GM21825 (cell line): ENCODE results near the gene ACYP2.
"Not testable (repeated sequence)": the region's sequence is repeated elsewhere in the genome, so short reads cannot be mapped to it uniquely, and the experiment has no call there.

ENCODE experiments used
- ATAC-seq: cut with Tn5 transposase; IDR thresholded peaks from one replicate; pipeline ENCODE4 v1.9.1; 2021; ENCODE audit warnings: mild to moderate bottlenecking, moderate library complexity; ENCODE audit not compliant: unreplicated experiment

ACYP2 gene

DNA sequence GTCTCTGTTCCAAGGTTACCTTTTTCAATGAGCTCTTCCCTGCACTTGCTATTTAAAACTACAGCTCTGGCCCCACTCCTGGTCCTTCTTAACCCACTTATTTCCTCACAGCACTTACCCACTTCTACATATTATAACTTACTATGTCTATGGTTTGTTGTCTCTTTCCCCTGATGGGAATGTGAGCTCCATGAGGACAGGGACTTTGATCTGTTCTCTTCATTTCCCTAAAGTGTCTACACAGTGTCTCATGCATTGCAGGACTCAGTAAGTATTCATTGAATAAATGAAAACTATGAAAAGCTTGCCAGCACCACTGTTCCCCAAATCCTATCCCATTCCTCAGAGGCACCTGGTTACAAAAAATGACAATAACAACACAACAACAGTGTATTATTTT lies 18.3 kb upstream of the ACYP2 start:
- no peak for ATAC-seq

DNA sequence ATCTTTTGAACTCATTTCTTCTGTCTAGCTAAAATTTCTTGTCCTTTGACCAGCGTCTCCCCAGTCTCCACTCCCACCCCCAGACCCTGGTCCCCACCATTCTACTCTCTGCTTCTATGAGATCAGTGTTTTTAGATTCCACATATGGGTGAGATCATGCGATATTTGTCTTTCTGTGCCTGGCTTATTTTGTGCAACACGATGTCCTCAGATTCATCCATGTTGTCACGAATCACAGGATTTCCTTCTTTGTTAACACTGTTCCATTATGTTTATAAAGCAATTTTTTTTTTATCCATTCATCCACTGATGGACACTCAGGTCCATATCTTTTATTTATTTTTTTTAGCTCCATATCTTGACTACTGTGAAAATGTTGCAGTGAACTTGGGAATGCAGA lies 16.0 kb upstream of the ACYP2 start:
- no peak for ATAC-seq

DNA sequence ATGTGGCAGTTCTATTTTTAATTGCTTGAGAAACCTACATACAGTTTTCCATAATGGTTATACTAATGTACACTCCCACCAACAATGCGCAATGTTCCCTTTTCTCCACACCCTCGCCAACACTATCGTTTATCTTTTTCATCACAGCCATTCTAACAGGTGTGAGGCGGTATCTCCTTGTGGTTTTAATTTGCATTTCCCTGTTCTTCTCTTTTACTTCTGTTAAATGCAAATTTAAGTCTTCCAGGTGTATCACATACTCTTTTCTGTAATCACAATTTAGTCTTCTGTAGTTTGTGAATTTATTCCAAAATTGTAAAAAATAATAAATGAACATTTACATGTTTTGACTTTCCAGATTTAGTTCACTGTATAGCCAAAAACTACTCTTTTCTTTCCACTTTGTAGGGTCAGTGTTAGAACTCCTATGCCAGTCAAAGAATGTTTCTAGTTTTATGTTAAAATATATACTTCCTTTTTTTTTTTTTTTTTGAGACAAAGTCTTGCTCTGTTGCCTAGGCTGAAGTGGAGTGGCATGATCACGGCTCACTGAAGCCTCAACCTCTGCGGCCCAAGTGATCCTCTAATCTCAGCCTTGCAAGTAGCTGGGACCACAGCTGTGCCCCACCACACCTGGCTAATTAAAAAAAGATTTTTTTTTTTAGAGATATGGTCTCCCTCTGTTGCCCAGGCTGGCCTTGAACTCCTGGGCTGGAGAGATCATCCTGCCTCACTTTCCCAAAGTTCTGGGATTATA lies 15.4 kb upstream of the ACYP2 start:
- ATAC-seq: peak; percentile 69

DNA sequence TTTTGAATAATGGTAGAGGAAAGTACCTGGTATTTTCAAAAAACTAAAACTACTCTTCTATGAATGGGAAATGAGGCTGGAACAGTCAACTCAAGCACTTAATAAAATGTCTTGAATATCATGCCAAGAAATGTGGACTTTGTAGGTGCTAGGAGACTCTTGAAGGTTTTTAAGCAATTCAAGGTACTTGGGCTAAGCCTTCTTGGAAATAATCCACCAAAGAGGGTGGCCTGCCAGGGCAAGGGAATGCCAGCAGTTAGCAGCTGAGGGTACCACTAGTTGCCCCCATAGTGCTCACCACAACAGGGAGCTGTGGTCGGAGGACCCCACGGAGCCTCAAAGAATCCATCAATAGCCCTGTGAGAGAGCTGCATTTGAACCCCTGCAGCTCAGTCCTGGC lies 14.6 kb upstream of the ACYP2 start:
- ATAC-seq: no peak

DNA sequence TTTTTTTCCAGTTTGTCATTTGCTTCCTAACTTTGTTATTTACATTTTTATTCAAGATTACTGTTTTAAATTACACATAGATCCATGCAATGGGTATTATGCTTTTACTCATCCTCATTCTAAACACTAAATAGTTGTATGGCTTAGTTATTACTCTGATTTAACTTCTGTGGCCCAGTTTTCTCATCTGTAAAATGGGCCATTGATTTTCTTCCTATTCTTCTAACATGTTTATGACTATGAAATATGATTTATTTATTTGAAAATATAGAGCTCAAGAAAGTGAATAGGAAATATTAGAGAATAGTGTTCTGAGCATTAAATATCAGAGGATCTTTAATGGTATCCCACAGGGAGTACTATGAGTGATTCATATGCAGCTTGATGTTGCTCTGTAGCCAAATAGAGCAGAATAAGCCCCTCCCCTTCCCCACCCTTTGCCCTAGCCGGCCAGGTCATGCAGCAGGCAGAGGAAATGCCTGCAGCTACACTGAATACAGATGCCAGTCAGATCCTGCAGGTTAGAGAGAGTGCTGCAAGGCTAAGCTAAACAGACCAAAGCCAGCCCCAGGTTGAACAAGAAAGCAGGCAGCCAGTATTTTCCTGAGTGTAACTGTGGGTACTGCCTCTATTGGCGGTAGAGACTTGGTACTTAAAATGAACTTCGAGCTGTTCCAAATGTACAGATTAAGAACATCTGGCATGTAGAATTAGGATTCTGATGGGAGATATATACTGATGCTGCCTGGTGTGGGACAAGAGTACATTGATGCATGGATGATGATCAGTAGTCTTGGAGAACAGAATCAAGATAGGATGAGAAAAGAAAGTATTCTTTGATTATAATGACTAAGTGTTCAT lies 11.7 kb upstream of the ACYP2 start:
- ATAC-seq: peak; percentile 78

DNA sequence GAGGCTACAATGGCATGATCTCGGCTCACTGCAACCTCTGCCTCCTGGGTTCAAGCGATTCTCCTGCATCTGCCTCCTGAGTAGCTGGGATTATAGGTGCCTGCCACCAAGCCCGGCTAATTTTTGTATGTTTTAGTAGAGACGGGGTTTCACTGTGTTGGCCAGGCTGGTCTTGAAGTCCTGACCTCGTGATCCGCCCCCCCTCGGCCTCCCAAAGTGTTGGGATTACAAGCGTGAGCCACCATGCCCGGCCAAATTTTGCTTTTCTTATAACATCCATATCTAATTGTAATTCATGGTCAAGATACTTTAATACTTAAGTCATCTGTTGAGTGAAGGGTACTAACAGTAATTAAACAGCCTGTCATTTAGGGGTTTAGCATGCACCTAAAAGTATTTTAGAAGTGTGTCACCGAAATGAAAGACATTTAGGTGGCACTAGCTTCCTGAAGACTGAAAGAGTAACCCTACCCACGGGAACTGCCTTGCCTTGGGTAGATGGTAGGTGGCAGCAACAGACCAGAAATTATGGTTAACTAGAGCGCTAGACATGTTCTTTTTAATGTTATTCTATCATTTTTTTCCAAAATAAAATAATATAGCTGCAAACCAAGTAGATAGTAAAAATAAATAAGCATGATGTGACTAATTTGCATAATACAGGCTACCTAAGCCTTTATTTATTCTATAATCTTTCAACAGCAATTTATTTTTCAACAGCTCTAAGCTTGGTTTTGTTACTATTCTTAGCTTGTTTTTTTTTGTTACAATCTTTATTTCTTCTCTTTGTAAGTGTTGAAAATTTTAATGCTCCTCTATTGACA lies 8.6 kb upstream of the ACYP2 start:
- peak; percentile 63 for ATAC-seq

DNA sequence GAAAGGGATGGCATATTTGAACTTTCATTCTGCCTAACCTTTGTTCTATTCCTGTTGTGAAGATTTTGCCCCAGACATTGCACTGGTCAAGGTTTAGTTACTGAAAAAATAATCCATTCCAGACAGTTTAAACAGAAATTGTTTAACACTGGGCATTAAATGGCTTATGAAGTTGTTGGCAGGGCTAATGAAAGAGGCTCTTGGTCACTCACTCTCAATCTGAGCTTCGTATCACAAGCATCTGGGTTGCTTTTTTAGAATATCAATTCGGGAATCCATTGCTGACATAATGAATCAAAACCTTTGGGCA lies 8.0 kb upstream of the ACYP2 start:
- ATAC-seq: no peak

DNA sequence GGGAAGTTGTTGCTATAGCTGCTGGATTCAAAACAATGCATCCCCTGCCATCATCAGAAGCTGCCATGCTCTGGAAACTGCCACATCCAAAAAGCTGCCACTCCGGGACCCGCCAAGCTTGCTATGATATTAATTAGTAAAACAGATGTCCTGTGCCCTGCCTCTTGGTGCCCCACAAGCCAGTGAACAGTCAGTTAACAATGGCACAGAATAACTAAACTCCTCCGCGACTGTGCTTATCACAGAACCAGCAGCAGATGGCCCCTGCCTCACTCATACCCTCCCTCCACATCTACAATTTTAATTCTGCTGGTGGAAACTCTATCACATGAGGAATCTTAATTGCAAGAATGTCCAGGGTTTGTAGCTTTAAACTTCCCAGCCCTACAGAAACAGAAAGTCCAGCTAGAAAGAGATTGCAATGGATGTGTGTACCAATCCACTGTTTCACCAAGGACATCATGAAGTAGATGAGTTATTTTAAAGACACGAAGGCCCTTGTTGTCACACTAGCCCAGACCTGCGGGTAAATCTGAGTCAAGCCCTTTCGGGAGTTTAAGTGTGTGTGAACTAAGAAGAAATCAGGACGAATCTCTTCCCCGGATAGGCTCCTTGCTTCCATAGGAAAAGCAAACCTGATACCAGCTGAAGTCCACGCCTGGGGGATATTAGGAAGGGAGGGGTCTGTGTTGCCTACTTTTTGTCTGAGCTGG lies 7.4 kb upstream of the ACYP2 start:
- ATAC-seq: no peak

DNA sequence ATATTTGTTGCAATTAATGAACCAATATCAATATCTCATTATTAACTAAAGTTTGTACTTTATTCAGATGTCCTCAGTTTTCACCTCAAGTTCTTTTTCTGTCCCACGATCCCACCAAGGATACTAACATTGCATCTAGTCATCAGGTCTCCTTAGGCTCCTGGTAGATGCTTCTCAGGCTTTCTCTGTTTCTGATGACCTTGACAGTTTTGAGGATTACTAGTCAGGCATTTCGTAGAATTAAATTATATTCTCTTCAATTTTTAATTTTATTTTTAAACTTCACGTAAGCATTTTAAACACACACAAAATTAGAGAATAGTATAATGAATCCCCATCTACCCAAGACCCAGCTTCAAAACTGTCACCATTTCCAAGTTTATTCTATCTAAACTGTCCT lies 5.6 kb upstream of the ACYP2 start:
- no peak for ATAC-seq

DNA sequence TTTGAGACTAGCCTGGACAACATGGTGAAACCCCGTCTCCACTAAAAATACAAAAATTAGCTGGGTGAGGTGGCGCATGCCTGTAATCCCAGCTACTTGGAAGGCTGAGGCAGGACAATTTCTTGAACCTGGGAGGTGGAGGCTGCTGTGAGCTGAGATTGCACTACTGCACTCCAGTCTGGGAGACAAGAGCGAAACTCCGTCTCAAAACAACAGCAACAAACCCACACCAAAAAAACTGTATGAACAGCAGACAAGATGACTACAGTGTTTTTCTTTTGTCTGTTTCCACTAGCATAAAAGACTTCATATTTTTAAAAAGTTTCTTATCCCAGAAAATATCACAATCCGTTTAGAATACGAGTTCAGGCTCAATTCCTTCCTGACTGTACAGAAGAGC lies 936 bp upstream of the ACYP2 start:
- not testable (repeated sequence) for ATAC-seq

DNA sequence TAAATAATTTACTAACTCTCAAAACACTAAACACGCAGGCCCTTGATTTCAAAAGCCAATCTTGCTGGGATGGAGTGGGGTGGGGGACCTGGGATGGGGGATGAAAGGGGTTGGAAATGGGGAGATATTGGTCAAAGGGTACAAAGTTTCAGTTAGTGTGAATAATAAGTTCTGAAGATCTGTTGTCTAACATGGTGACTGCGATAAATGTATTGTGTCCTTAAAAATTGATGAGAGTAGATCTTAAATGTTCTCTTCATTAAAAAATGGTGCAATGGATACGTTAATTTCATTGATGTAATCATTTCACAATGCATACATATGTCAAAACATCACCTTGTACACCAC lies 505 bp upstream of the ACYP2 start:
- no peak for ATAC-seq

DNA sequence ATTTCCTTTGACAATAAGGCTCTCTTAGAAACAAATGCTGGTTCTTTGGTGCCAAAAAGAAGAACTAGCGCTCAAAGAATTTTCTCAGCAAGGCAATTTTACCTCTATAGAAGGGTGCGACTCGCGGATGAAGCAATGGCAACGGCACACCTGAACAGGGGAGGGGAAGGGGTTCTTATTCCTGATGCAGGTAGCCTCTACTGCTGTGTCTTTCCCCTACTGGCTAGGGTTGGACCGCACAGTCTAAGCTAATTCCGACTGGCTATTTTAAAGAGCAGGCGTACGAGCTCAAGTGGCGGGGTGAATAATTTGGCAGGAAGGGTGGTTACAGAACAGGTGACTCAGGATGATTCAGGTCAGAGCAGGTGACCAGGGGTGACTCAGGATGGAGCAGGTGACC lies 1.2 kb downstream of the ACYP2 start:
- ATAC-seq: not testable (repeated sequence)

DNA sequence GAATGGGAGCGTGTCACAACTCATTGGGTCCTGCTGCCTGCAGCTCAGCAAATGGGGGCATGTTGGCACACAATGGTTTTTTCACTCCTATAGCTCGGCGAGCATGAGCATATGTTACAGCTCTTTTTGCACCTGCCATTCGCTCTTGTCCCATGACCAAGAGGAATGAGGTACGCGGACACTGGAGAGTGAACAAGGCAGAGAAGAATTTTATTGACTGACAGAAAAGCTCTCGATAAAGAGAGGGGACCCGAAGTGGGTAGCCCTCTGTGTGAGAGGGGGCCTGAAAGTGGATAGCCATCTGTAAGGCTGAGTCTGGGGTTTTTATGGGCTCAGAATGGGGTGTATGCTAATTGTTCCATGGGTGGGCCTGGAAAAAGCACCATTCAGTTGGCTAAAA lies 5.5 kb downstream of the ACYP2 start:
- no peak for ATAC-seq

DNA sequence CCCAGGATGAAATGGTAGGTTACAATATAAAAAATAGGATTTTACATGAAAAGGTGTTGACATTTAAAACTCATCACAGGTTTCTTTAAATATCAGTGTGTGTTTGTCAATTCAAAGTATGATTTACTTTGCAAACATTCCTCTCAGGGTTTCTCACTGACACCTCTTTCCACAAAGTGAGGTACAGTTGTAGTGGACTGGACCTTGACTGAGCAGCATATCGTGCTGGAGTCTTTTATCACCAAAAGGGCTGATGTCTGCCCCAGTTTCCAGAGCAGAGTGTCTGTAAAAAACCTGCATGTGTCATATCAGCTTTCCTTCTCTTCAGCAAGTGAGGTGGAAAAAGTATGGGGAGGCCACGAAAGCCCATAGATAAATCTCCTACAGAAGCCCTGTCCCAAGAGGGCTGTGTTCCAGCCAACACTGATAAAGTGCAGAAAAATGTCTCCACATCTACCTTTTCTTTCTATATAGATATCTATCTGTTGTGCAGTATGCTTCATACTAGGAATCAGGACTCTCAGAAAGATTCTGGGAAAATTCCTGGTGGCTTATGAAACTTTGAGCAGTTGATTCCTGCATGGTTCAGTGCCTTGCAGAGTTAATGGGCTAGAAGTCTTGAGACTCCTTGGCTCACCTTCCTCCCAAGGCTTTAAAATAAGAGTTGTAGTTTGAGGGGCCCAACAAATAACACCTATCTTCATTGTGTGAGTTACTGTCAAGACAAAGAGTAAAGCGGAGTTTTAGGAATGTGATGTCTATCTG lies 6.9 kb downstream of the ACYP2 start:
- ATAC-seq: no peak

DNA sequence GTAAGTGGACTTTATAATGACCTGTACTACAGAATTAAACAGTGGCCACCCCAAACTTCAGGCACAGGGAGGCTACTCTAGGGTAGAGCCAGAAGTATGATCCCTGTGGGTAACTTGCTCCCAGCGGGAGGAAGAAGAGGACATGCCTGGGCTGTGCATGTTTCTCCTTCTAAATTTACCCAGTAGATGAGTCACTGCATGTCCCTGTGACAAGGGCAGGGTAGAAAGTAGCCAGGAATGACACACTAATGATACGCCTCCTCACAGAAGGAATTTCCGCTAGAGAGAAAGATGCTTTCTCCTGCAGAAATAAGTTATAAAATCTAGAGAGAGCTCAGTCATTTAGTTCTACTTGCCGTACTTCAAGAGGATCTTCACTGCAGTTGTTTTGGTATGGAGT lies 7.5 kb downstream of the ACYP2 start:
- ATAC-seq: no peak

DNA sequence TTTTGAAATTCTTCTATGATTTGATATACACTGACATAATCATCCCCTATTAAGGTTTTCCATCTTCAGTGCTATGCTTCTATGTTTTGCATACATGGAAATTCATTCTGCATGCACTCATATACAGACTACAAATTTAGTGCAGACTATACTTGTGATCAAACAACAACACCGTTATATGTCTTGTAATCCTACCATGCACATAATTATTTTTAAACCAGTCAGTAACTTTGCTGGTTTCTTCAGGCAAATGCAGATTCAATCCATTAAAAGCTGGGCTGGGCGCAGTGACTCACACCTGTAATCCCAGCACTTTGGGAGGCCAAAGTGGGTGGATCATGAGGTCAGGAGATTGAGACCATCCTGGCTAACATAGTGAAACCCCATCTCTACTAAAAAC lies 11.8 kb downstream of the ACYP2 start:
- ATAC-seq: not testable (repeated sequence)

DNA sequence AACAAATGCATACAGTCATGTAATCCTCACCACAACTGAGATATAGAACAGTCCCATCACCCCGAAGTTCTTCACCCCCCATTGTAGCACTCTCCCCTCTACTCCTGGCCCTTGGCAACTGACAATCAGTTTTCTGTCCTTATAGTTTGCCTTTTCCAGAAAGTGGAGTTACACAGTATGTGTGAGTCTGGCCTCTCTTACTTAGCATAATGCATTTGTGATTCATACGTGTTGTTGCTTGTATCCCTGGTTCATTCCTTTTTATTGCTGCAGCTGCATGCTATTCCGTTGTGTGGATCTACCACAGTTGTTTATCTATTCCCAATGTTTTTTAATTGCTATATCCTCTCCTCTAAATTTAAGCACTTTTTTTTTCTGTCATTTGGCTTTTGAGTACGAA lies 17.6 kb downstream of the ACYP2 start:
- no peak for ATAC-seq

DNA sequence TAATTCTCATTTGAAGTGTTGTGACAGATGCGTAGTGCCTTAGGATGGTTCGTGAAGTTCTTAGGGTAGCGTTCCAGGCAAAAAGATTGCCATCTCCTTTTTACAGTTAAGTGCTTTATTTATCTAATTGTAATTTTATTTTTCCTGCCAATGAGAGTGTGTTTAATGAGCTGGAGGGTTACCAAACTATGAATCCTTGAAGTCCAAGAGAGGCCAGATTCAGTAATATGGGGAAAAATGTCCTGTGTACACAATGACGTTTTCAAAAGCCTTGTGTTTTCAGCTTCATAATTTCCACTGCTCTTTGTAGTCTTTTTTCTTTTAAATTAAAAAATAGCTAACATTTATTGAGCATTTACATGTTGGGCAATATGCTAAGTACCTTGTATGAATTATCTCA lies 23.8 kb downstream of the ACYP2 start:
- ATAC-seq: no peak

DNA sequence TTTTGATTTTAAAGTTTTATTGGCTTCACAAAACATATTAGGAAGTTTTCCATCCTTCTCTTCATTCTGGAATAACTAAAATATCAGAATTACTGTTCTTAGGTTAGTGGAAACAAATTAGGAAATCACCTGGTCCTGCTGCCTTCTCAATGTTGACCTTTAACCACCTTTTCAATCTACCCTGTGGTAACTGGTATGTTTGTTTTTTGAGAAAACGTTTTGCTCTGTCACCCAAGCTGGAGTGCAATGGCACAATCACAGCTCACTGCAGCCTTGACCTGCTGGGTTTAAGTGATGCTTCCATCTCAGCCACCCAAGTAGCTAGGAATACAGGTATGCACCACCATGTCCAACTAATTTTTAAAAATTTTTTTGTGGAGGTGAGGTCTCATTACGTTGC lies 28.4 kb downstream of the ACYP2 start:
- no peak for ATAC-seq

DNA sequence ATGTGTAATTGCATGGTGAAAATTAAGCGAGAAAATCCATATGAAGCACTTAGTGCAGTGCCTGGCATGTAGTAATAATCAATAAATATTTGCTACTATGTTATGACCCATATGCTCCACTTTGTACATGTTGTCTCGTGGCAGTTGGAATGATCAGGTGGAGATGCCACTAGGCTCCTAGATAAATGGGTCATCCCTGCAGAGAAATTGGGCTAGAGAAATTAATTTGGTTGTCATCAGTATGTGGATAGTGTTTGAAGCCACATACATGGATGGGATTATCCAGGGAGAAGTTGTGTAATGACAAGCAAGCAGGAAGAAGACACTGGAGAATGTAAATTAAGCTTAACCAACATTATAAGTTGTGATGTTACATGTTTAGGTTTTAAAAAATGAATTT lies 33.0 kb downstream of the ACYP2 start:
- no peak for ATAC-seq
